ENCODE results near the gene TRIM71. TPM values are rescaled to one million over a fixed set of nuclear protein-coding genes. Genes with fewer than 3 reads are reported as not detected.

TRIM71 gene
- total RNA-seq, 1 experiment from 2014 or later = 274 TPM

DNA sequence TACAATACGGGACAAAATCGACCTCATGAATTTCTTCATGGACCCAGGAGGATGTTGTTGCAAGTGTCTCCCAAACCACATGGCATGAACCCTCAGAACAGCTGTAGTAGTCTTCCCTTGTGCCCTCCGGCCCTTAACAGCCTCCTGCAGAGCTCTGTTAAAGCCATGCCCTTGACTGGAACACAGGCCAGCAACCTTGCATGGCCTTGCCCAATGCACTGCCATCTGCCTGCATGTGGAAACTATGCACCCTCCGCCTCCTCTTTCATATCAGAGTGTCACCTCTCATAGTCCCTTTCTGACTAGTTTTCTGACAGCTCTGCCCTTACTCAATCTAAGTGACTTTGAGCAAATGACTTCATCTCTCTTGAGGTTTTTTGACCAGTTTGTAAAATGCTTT is 39.4 kb upstream of the TRIM71 start (continued):
- TF ChIP-seq, protein P1, sequence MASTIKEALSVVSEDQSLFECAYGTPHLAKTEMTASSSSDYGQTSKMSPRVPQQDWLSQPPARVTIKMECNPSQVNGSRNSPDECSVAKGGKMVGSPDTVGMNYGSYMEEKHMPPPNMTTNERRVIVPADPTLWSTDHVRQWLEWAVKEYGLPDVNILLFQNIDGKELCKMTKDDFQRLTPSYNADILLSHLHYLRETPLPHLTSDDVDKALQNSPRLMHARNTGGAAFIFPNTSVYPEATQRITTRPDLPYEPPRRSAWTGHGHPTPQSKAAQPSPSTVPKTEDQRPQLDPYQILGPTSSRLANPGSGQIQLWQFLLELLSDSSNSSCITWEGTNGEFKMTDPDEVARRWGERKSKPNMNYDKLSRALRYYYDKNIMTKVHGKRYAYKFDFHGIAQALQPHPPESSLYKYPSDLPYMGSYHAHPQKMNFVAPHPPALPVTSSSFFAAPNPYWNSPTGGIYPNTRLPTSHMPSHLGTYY (CRISPR knock-in tag; IDR thresholded peaks at IDR 0.05) = no peak
- TF ChIP-seq KAT7 (CRISPR knock-in tag; IDR thresholded peaks at IDR 0.05; ENCODE audit: borderline replicate concordance) = no peak

DNA sequence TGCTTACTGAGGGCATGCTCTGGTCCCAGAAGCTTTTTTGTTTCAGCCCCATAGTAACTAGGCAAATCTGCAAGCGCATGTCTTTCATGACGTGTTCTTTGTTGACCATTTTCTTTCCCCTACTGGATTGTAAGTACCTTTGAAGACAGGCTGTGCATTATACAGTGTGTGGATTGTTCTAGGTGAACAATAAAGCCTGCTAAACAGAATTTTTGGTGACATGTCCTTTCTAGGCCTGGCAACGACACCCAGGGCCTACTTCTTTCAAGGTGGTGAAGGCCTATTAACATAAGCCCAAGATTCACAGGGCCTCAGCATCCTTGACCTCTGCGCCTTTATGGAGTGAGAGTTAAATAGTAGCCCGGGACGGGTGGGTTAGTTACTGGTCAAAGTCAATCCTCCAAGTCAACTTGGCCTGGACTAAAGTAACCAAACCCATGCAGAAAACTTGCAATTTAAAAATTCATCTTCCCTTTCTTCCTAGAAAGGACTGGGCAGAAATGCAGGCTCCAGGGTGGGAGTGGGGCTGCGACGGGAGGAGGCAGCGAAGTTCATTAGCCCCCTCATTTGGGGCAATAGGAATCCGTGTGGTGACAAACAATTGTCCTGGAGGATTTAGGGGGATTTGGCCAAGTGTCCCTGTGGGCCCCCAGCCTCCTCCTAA is 37.6 kb upstream of the TRIM71 start:
- no peaks in the 10 kb centered on the region for H3K9me3 Mint-ChIP-seq
- H3K4me3 Mint-ChIP-seq = peak overlapping the region; percentile 15; the same call in 1 of the 2 replicates
- no peak for TF ChIP-seq NR2C2 (CRISPR knock-in tag; IDR thresholded peaks at IDR 0.05)
- TF ChIP-seq, protein P2, sequence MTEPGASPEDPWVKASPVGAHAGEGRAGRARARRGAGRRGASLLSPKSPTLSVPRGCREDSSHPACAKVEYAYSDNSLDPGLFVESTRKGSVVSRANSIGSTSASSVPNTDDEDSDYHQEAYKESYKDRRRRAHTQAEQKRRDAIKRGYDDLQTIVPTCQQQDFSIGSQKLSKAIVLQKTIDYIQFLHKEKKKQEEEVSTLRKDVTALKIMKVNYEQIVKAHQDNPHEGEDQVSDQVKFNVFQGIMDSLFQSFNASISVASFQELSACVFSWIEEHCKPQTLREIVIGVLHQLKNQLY (CRISPR knock-in tag; IDR thresholded peaks at IDR 0.05) = no peak
- TF ChIP-seq ZNF219 (CRISPR knock-in tag; IDR thresholded peaks at IDR 0.05; ENCODE audit: borderline replicate concordance) = no peak
- 0 out of 2 replicates have a peak, but pooled peaks have one; percentile 34 for TF ChIP-seq FOXJ3 (CRISPR knock-in tag; IDR thresholded peaks at IDR 0.05; ENCODE audit: borderline replicate concordance)
- TF ChIP-seq NR3C1 (CRISPR knock-in tag; conservative IDR thresholded peaks at IDR 0.05; ENCODE audit: low read depth) = no peak
- TF ChIP-seq MYBL2 (CRISPR knock-in tag; IDR thresholded peaks at IDR 0.05) = no peak
- TF ChIP-seq ETV6 (CRISPR knock-in tag; IDR thresholded peaks at IDR 0.05) = peak; percentile 40; the same call in 1 of the 2 replicates
- H3K27me3 Mint-ChIP-seq (ENCODE audit: low read depth) = no peaks in the 10 kb centered on the region; the same call in 1 of the 2 replicates
- DNase-seq (ENCODE audit: low spot score) (no peak), ATAC-seq (peak; percentile 17)
- H3K27ac Mint-ChIP-seq = peak overlapping the region; percentile 98
- POLR2A ChIA-PET = interaction anchor here (0.7 to 3.4 kb wide), 11 partner anchors 14 to 120 kb away, joined by 3 to 34 read pairs (median 7); partner anchors contain the start of gene TRIM71
- peaks cover 58% of the 10 kb centered on the region for H3K4me1 Mint-ChIP-seq
- peaks cover 4% of the 10 kb centered on the region; the same call in 1 of the 2 replicates for H3K36me3 Mint-ChIP-seq
- CTCF ChIA-PET = interaction anchor here (0.7 to 3.6 kb wide), 12 partner anchors 34 to 188 kb away, joined by 3 to 28 read pairs (median 4); no protein-coding TSS in a partner anchor

DNA sequence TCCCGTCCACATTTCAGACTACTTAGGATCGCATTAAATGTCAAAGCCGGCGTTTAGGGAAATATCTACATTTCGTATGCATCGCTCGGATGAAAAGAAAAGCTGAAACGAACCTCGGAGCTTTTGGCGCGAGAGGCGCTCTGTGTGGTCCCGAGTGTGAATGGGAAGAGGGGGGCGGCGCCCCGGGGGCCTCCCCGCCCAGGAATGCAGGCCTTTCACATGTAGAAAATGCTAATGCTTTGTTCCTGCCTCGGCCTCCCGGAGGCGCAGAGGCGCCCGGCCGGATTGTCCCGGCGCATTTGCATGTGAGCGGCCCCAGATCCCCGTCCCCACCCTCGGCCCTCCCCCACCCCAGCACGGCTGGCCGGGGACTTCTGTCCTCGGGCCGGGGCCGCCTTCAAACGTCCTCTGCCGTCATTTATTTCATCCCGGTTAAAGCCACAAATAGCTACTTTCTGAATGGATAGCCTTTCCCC is 37.0 kb upstream of the TRIM71 start:
- Mint-ChIP-seq H3K9me3 (no peaks in the 10 kb centered on the region), H3K4me3 (peak overlapping the region; percentile 85), H3K27me3 (ENCODE audit: low read depth) (no peaks in the 10 kb centered on the region; the same call in 1 of the 2 replicates), H3K27ac (peak overlapping the region; percentile 99), H3K36me3 (0 out of 2 replicates have a peak, but pooled peaks cover 3% of the 10 kb centered on the region), H3K4me1 (peaks cover 62% of the 10 kb centered on the region)
- DNase-seq (ENCODE audit: low spot score) = peak; percentile 98
- CTCF ChIA-PET = interaction anchor here (0.7 to 3.6 kb wide), 15 partner anchors 33 to 189 kb away, joined by 3 to 28 read pairs (median 4); no protein-coding TSS in a partner anchor
- POLR2A ChIA-PET = interaction anchor here (0.6 to 3.4 kb wide), 12 partner anchors 14 to 119 kb away, joined by 3 to 34 read pairs (median 6); partner anchors contain the start of gene TRIM71
- ATAC-seq = peak; percentile 77
- TF ChIP-seq, protein P2 (CRISPR knock-in tag; IDR thresholded peaks at IDR 0.05) = no peak
- TF ChIP-seq TCF7 (CRISPR knock-in tag; IDR thresholded peaks at IDR 0.05; ENCODE audit: low read depth) (no peak), ELF4 (CRISPR knock-in tag; IDR thresholded peaks at IDR 0.05; ENCODE audit: low read depth) (no peak), MXD4 (CRISPR knock-in tag; IDR thresholded peaks at IDR 0.05; ENCODE audit: borderline replicate concordance) (no peak), FOXK1 (CRISPR knock-in tag; IDR thresholded peaks at IDR 0.05) (peak; percentile 34; the same call in 1 of the 2 replicates), OVOL2 (CRISPR knock-in tag; IDR thresholded peaks at IDR 0.05; ENCODE audit: borderline replicate concordance) (no peak), JUN (CRISPR knock-in tag; IDR thresholded peaks at IDR 0.05) (no peak), ZNF138 (CRISPR knock-in tag; conservative IDR thresholded peaks at IDR 0.05) (no peak), ZNF396 (CRISPR knock-in tag; IDR thresholded peaks at IDR 0.05; ENCODE audit: borderline replicate concordance) (no peak), SP1 (CRISPR knock-in tag; conservative IDR thresholded peaks at IDR 0.05) (0 out of 2 replicates have a peak, but pooled peaks have one; percentile 41), FOXJ3 (CRISPR knock-in tag; IDR thresholded peaks at IDR 0.05; ENCODE audit: borderline replicate concordance) (no peak; the same call in 1 of the 2 replicates), EMX1 (CRISPR knock-in tag; IDR thresholded peaks at IDR 0.05) (no peak), MYBL2 (CRISPR knock-in tag; IDR thresholded peaks at IDR 0.05) (peak; percentile 47; the same call in 1 of the 2 replicates), HMGA2 (CRISPR knock-in tag; IDR thresholded peaks at IDR 0.05) (no peak)
- TF ChIP-seq, protein P3, sequence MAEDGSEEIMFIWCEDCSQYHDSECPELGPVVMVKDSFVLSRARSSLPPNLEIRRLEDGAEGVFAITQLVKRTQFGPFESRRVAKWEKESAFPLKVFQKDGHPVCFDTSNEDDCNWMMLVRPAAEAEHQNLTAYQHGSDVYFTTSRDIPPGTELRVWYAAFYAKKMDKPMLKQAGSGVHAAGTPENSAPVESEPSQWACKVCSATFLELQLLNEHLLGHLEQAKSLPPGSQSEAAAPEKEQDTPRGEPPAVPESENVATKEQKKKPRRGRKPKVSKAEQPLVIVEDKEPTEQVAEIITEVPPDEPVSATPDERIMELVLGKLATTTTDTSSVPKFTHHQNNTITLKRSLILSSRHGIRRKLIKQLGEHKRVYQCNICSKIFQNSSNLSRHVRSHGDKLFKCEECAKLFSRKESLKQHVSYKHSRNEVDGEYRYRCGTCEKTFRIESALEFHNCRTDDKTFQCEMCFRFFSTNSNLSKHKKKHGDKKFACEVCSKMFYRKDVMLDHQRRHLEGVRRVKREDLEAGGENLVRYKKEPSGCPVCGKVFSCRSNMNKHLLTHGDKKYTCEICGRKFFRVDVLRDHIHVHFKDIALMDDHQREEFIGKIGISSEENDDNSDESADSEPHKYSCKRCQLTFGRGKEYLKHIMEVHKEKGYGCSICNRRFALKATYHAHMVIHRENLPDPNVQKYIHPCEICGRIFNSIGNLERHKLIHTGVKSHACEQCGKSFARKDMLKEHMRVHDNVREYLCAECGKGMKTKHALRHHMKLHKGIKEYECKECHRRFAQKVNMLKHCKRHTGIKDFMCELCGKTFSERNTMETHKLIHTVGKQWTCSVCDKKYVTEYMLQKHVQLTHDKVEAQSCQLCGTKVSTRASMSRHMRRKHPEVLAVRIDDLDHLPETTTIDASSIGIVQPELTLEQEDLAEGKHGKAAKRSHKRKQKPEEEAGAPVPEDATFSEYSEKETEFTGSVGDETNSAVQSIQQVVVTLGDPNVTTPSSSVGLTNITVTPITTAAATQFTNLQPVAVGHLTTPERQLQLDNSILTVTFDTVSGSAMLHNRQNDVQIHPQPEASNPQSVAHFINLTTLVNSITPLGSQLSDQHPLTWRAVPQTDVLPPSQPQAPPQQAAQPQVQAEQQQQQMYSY (CRISPR knock-in tag; IDR thresholded peaks at IDR 0.05) = peak; percentile 35; the same call in 1 of the 2 replicates
- TF ChIP-seq, protein P4, sequence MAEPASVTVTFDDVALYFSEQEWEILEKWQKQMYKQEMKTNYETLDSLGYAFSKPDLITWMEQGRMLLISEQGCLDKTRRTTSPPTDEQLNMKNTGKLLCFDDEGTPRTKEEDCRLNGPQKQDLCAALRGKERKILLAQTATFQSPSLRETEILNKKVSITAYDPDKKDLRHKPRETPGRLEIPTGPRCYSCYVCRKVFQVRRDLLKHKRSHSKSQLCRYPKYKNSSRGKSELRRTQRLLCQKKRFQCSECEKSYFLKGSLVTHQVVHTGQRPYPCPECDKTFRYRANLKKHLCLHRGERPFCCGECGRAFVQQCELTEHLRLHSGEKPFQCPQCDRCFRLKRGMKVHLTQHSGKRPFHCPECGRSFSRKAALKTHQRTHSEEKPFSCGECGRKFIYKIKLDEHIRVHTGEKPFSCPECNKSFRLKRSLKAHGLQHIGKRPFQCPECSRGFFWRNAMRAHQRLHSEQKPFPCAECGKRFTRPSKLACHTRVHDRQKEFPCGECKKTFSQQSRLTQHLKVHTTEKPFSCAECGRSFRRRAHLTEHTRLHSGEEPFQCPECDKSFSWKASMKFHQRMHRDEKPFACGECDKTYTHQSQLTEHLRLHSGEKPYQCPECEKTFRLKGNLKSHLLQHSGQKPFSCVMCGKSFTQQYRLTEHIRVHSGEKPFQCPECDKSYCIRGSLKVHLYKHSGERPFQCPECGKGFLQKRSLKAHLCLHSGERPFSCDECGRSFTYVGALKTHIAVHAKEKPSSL (CRISPR knock-in tag; conservative IDR thresholded peaks at IDR 0.05) = no peak
